HepG2 (cell line): ENCODE measurements around the gene CORO7. TPM values are rescaled to one million over a fixed set of nuclear protein-coding genes. Genes with fewer than 3 reads are reported as not detected.

Experiments
- ATF1 ChIP-seq: IDR thresholded peaks from 2 replicates; pipeline ENCODE4 v1.6.1; 2016; ENCODE audit warnings: mild to moderate bottlenecking, control low read depth
- FOXO1 ChIP-seq: sonication (generic); formaldehyde crosslinking; IDR thresholded peaks from 2 replicates; pipeline ENCODE4 v1.4.0; 2020; ENCODE audit warnings: missing genetic modification reagents
- GTF2F1 ChIP-seq: fragments of 150-350 bp; IDR thresholded peaks from 2 replicates; pipeline ENCODE4 v1.6.1; 2014; ENCODE audit warnings: low read length
- GTF3A ChIP-seq: sonication (generic); formaldehyde crosslinking; conservative IDR thresholded peaks from 2 replicates; pipeline ENCODE4 v1.4.0; 2020; ENCODE audit warnings: mild to moderate bottlenecking, missing genetic modification reagents
- JUND ChIP-seq: sonication (generic); formaldehyde crosslinking; IDR thresholded peaks from 2 replicates; pipeline ENCODE4 v1.8.0; 2022; ENCODE audit warnings: mild to moderate bottlenecking, missing genetic modification reagents
- KLF9 ChIP-seq: IDR thresholded peaks from 2 replicates; pipeline ENCODE4 v1.6.1; 2016; ENCODE audit warnings: low read depth
- THAP11 ChIP-seq: IDR thresholded peaks from 2 replicates; pipeline ENCODE4 v1.6.1; 2016; ENCODE audit warnings: missing biosample characterization, missing genetic modification reagents
- ZFP90 ChIP-seq: sonication (generic); formaldehyde crosslinking; IDR thresholded peaks from 2 replicates; pipeline ENCODE4 v1.8.0; 2022; ENCODE audit warnings: missing genetic modification reagents, mild to moderate bottlenecking, inconsistent platforms, borderline replicate concordance
- ZNF253 ChIP-seq: sonication (generic); formaldehyde crosslinking; IDR thresholded peaks from 2 replicates; pipeline ENCODE4 v1.8.0; 2022; ENCODE audit warnings: mild to moderate bottlenecking, missing genetic modification reagents, borderline replicate concordance
- ZNF383 ChIP-seq: sonication (generic); formaldehyde crosslinking; IDR thresholded peaks from 2 replicates; pipeline ENCODE4 v1.4.0; 2020; ENCODE audit warnings: missing genetic modification reagents, mild to moderate bottlenecking, borderline replicate concordance
- ZNF737 ChIP-seq: sonication (generic); formaldehyde crosslinking; IDR thresholded peaks from 2 replicates; pipeline ENCODE4 v1.5.0; 2020; ENCODE audit warnings: missing genetic modification reagents, mild to moderate bottlenecking, borderline replicate concordance
- ZNF746 ChIP-seq: sonication (generic); formaldehyde crosslinking; IDR thresholded peaks from 2 replicates; pipeline ENCODE4 v1.8.0; 2022; ENCODE audit warnings: mild to moderate bottlenecking, missing genetic modification reagents
- ZNF841 ChIP-seq: sonication (generic); formaldehyde crosslinking; IDR thresholded peaks from 2 replicates; pipeline ENCODE4 v1.8.1; 2023; ENCODE audit warnings: missing genetic modification reagents, borderline replicate concordance
- ZNF883 ChIP-seq: sonication (generic); formaldehyde crosslinking; IDR thresholded peaks from 2 replicates; pipeline ENCODE4 v1.5.1; 2020; ENCODE audit warnings: mild to moderate bottlenecking, missing genetic modification reagents; ENCODE audit errors: not compliant biosample characterization
- polyA plus RNA-seq, 8 experiments: library from polyadenylated mRNA; depleted of rRNA in 3 of 8; stranded (reverse) in 7 of 8; unstranded in 1 of 8; fragments of >200 nt; fragmentation: Illumina TruSeq in 4 of 8; extraction: Trizol in 4 of 8; gene quantifications; 2 replicates each; pipeline versions ENCODE4 v1.2.1 to v1.2.3, GENCODE V29; 2011 to 2016; ENCODE audit warnings: low read depth in 4 of 8, missing spikeins in 1 of 8, mixed read lengths in 1 of 8; ENCODE audit not compliant: insufficient read depth in 1 of 8
- total RNA-seq, 5 experiments: library from RNA; depleted of rRNA; stranded (reverse); fragments of >200 nt; fragmentation: Illumina TruSeq; extraction: Trizol; gene quantifications; 2 replicates each; pipeline ENCODE4 v1.2.3, GENCODE V29; 2016; ENCODE audit warnings: low read depth in 1 of 5
- TF ChIP-seq, protein P1 (sequence below): sonication (generic); formaldehyde crosslinking; IDR thresholded peaks from 2 replicates; pipeline ENCODE4 v1.5.0; 2020; ENCODE audit warnings: missing genetic modification reagents
- TF ChIP-seq, protein P2 (sequence below): sonication (generic); formaldehyde crosslinking; IDR thresholded peaks from 2 replicates; pipeline ENCODE4 v1.4.0; 2020; ENCODE audit warnings: mild to moderate bottlenecking, missing genetic modification reagents, borderline replicate concordance
- TF ChIP-seq, protein P3 (sequence below): IDR thresholded peaks from 2 replicates; pipeline ENCODE4 v1.6.1; 2016; ENCODE audit warnings: missing genetic modification reagents, missing compliant biosample characterization
- TF ChIP-seq, protein P4 (sequence below): sonication (generic); formaldehyde crosslinking; IDR thresholded peaks from 2 replicates; pipeline ENCODE4 v1.4.0; 2020; ENCODE audit warnings: missing genetic modification reagents, low read depth, mild to moderate bottlenecking, borderline replicate concordance
- TF ChIP-seq, protein P5 (sequence below): sonication (generic); formaldehyde crosslinking; IDR thresholded peaks from 2 replicates; pipeline ENCODE4 v1.8.0; 2022; ENCODE audit warnings: mild to moderate bottlenecking, missing genetic modification reagents, moderate library complexity

CORO7 gene
- total and polyA plus RNA-seq, 2 of the 13 experiments (the other 11 are each of a cell fraction or from before 2014, with no cell fraction given), result 9.9 to 14.3 TPM

DNA sequence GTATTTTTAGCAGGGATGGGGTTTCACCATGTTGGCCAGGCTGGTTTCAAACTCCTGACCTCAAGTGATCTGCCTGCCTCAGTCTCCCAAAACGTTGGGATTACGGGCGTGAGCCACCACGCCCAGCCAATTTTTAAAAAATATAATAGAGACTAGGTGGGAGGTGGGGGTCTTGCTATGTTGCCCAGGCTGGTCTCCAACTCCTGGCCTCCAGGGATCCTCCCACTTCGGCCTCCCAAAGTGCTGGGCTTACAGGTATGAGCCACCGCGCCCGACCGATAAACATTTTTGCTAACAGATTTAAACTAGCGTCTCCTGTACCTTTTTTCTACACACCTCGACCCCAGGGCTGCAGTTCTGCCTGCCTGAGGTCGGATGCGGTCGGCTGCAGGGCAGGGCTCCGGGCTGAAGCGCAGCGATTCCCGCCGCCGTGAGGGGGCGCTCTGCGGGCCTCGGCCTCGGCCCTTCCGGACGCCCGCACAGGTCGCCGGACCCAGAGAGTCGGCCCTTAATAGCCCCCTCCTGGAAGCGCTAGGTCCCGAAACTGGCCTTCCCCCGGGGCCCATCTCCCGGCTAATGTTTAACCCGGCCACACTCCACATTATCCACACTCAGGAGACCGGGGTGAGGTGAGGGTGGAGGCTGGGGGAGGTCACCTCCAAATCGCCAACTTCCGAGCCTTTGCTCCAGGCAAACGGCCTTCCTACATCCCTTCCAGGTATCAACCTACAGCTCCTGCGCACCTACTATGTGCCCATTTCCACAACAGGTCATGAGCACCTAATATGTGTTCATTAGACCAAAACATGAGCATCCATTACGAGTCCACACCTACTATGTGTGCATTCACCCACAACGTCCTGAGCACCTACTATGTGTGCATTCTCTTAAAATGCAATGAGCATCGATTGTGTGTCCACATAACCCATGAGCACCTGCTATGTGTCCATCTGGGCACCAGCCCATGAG, 102.5 kb downstream of the CORO7 start (continued):
- TF ChIP-seq ZNF383 (CRISPR knock-in tag) (no peak), ZNF841 (CRISPR knock-in tag) (no peak), THAP11 (CRISPR knock-in tag) (no peak), ZNF746 (peak; percentile 36), FOXO1 (CRISPR knock-in tag) (no peak; the same call in 1 of the 2 replicates), ZNF253 (CRISPR knock-in tag) (0 out of 2 replicates have a peak, but pooled peaks have one; percentile 56), JUND (CRISPR knock-in tag) (no peak), GTF2F1 (no peak), ZNF737 (CRISPR knock-in tag) (no peak), ZNF883 (CRISPR knock-in tag) (no peak), ZFP90 (peak; percentile 55; the same call in 1 of the 2 replicates), KLF9 (CRISPR knock-in tag) (0 out of 2 replicates have a peak, but pooled peaks have one; percentile 49), ATF1 (no peak), GTF3A (CRISPR knock-in tag) (0 out of 2 replicates have a peak, but pooled peaks have one; percentile 74)
- TF ChIP-seq, protein P1, sequence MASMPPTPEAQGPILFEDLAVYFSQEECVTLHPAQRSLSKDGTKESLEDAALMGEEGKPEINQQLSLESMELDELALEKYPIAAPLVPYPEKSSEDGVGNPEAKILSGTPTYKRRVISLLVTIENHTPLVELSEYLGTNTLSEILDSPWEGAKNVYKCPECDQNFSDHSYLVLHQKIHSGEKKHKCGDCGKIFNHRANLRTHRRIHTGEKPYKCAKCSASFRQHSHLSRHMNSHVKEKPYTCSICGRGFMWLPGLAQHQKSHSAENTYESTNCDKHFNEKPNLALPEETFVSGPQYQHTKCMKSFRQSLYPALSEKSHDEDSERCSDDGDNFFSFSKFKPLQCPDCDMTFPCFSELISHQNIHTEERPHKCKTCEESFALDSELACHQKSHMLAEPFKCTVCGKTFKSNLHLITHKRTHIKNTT (CRISPR knock-in tag), result no peak
- TF ChIP-seq, protein P2, sequence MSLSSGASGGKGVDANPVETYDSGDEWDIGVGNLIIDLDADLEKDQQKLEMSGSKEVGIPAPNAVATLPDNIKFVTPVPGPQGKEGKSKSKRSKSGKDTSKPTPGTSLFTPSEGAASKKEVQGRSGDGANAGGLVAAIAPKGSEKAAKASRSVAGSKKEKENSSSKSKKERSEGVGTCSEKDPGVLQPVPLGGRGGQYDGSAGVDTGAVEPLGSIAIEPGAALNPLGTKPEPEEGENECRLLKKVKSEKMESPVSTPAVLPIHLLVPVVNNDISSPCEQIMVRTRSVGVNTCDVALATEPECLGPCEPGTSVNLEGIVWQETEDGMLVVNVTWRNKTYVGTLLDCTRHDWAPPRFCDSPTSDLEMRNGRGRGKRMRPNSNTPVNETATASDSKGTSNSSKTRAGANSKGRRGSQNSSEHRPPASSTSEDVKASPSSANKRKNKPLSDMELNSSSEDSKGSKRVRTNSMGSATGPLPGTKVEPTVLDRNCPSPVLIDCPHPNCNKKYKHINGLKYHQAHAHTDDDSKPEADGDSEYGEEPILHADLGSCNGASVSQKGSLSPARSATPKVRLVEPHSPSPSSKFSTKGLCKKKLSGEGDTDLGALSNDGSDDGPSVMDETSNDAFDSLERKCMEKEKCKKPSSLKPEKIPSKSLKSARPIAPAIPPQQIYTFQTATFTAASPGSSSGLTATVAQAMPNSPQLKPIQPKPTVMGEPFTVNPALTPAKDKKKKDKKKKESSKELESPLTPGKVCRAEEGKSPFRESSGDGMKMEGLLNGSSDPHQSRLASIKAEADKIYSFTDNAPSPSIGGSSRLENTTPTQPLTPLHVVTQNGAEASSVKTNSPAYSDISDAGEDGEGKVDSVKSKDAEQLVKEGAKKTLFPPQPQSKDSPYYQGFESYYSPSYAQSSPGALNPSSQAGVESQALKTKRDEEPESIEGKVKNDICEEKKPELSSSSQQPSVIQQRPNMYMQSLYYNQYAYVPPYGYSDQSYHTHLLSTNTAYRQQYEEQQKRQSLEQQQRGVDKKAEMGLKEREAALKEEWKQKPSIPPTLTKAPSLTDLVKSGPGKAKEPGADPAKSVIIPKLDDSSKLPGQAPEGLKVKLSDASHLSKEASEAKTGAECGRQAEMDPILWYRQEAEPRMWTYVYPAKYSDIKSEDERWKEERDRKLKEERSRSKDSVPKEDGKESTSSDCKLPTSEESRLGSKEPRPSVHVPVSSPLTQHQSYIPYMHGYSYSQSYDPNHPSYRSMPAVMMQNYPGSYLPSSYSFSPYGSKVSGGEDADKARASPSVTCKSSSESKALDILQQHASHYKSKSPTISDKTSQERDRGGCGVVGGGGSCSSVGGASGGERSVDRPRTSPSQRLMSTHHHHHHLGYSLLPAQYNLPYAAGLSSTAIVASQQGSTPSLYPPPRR (CRISPR knock-in tag), result no peak; the same call in 1 of the 2 replicates
- TF ChIP-seq, protein P3, sequence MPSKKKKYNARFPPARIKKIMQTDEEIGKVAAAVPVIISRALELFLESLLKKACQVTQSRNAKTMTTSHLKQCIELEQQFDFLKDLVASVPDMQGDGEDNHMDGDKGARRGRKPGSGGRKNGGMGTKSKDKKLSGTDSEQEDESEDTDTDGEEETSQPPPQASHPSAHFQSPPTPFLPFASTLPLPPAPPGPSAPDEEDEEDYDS (CRISPR knock-in tag), result no peak
- TF ChIP-seq, protein P4, sequence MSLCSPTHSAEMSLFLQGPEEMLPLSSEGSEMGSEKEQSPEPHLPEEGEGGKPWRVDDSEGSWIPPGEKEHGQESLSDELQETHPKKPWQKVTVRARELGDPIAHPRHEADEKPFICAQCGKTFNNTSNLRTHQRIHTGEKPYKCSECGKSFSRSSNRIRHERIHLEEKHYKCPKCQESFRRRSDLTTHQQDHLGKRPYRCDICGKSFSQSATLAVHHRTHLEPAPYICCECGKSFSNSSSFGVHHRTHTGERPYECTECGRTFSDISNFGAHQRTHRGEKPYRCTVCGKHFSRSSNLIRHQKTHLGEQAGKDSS (CRISPR knock-in tag), result peak; percentile 61; the same call in 1 of the 2 replicates
- TF ChIP-seq, protein P5, sequence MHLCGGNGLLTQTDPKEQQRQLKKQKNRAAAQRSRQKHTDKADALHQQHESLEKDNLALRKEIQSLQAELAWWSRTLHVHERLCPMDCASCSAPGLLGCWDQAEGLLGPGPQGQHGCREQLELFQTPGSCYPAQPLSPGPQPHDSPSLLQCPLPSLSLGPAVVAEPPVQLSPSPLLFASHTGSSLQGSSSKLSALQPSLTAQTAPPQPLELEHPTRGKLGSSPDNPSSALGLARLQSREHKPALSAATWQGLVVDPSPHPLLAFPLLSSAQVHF (CRISPR knock-in tag), result no peak
